DND-41 (cell line): ENCODE results near the gene TTC28.

Experiments used
- CTCF ChIP-seq: IDR thresholded peaks from 2 replicates; pipeline ENCODE4 v1.5.1; 2012; ENCODE audit warnings: borderline replicate concordance, low read length, moderate library complexity, mild to moderate bottlenecking; ENCODE audit not compliant: poor library complexity, severe bottlenecking; ENCODE audit errors: extremely low read depth
- EZH2 ChIP-seq: IDR thresholded peaks from 3 replicates; pipeline ENCODE4 v1.6.1; 2012; ENCODE audit warnings: borderline replicate concordance, low read depth, mild to moderate bottlenecking, moderate library complexity, low read length, inconsistent platforms; ENCODE audit not compliant: severe bottlenecking

- TF ChIP-seq CTCF = no peak
- TF ChIP-seq EZH2 = no peak
These were observed 616.0 kb downstream of the TTC28 start for GRCh38 chr22:28063656-28064055.
